Measurements from ENCODE around the gene DLX6. TPM values are rescaled to one million over a fixed set of nuclear protein-coding genes. Genes with fewer than 3 reads are reported as not detected.

The DLX6 gene
- 0.34 and 0.36 TPM in 2 replicates for total RNA-seq

DNA sequence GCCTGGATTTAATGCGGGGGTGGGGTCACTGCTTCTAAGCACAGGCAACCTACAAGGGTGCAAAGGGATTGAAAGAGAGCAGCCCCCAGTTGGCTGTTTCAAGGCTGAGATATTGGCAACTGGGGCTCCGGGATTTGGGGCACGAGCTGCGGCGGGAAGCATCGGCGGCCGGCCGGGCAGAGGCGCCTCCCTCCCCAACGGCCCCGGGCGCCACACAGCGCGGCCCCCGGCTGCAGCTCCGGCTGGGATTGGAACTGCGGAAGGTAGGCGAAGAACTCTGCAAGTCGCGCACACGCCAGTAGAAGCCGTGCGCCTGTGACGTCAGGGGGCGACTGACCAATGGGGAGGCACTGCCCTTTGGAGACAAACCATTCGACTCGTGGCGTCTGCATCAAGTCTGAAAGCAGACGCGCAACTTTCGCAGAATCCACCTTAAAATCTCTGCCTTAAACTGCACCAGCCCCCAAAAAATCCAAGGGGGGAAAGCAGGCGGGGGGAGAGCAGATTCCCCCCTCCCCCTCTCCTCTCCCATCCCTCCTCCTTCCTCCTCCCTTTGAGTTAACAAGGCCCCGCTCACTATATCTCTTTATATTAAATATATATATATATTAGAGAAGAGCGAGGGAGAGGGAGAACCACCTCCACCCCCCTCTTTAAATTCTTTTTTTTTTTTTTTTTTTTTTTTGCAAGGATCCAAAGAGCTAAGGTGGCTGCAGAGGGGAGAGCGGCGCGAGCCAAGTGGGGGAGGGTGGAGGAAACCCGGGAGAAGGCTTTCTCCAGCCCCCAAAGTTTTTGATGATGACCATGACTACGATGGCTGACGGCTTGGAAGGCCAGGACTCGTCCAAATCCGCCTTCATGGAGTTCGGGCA, at the start of gene DLX6:
DLX6 (plus strand) TSS at position 371 of the 872 bp plus-strand sequence; CDS start at position 796, 425 bp downstream.

DNA sequence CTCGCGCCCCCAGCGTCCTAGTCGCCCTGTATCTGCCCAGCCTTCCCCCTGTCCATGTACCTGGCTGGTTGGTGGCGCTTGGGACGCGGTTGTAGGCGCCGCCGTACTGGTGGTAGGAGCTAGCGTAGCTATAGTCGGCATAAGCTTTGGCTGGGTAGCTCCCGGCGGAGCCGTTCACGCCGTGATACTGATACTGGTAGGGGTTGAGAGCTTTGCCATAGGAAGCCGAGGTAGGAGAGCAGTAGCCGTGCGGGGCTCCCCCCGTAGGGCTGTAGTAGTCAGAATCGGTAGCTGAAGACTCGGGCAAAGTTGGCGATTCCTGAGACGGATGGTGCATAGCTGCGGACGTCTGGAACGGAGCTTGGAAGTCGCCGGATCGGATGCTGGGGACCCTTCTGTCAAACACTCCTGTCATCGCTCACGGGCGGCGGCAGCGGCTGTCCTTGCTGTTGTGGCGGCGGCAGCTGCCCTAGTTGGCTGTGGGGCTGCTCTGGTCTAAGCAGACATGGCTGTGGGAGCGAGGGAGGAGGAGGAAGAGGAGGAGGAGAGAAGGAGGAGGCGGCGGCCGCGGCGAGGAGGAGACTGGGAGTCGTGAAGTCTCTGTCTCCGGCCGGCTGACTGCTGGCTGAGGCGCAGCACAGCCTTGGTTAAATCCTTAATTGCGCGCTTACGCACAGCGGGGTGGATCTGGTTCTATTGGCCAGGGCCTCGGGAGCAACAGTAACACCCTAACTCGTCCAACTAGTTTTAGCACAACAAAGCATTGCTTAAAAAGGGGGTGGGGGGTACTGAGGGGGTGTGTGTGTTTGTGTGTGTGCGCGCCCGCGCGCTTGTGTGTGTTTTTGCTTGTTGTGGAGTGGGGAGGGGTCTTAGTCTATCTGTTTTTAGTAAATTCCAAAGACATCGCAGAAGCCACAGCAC, 19.1 kb downstream of the DLX6 start, which contains the start of gene DLX5:
DLX5 (minus strand) TSS at position 623 of the 921 bp plus-strand sequence; CDS start at position 415, 208 bp downstream.

Other genes with a start within 250 kb of the DLX6 start
- 0.34 and 1.00 TPM in 2 replicates for gene DLX5, start 19.3 kb downstream of the DLX6 start, total RNA-seq
- gene SDHAF3, start 112.1 kb downstream of the DLX6 start, total RNA-seq = 14.0 and 15.2 TPM in 2 replicates